B cell (primary cell): ENCODE data around the gene URM1. TPM values are rescaled to one million over a fixed set of nuclear protein-coding genes. Genes with fewer than 3 reads are reported as not detected.

Source experiments
- ATAC-seq: fragments of 200-7000 bp; cut with Tn5 transposase; one replicate; pipeline ENCODE4 v1.10.0; 2021; ENCODE audit warnings: low read depth, mild to moderate bottlenecking, moderate number of reproducible peaks, moderate library complexity
- CTCF ChIA-PET: fragments of 350-600 bp; sonication (Branson Sonifier 250); formaldehyde crosslinking; loops from one replicate; lab custom pipeline; 2021; ENCODE audit warnings: antibody characterized with exemption, inconsistent platforms; lab: Charles Lee
- POLR2A ChIA-PET: fragments of 350-600 bp; sonication (Branson Sonifier 250); formaldehyde crosslinking; loops from one replicate; lab custom pipeline; 2021; ENCODE audit warnings: antibody characterized with exemption; lab: Charles Lee
- DNase-seq: peaks from one replicate; pipeline ENCODE4 v3.0.0; 2013
- H2AFZ ChIP-seq: 2 replicates; pipeline ENCODE4 v1.6.1; 2012; ENCODE audit warnings: mild to moderate bottlenecking, low read depth, low read length; ENCODE audit not compliant: insufficient read depth, poor library complexity, severe bottlenecking
- H3K27ac ChIP-seq, 2 donors: 1 replicate in 1 of 2; 2 replicates in 1 of 2; pipeline ENCODE4 v1.5.1; 2012 to 2013; ENCODE audit warnings: low read length in 2 of 2, mild to moderate bottlenecking in 2 of 2, moderate library complexity in 1 of 2
- H3K27me3 ChIP-seq, 4 experiments: fragments of 200-600 bp in 1 of 4; sonication (generic) in 1 of 4; replicated peaks in 1 of 4; 1 replicate in 2 of 4; 2 replicates in 2 of 4; pipeline versions ENCODE4 v1.6.1 to v1.7.0; 2013 to 2016; ENCODE audit warnings: low read length in 3 of 4, mild to moderate bottlenecking in 2 of 4, mixed read lengths in 1 of 4, moderate library complexity in 1 of 4; ENCODE audit not compliant: insufficient read depth in 4 of 4, control insufficient read depth in 3 of 4; ENCODE audit errors: control extremely low read depth in 1 of 4
- H3K36me3 ChIP-seq, 2 experiments: replicated peaks in 1 of 2; 1 replicate in 1 of 2; 2 replicates in 1 of 2; pipeline versions ENCODE4 v1.6.1 to v1.7.1; 2013; ENCODE audit warnings: low read length in 1 of 2; ENCODE audit not compliant: insufficient read depth in 2 of 2, control insufficient read depth in 1 of 2; ENCODE audit errors: control extremely low read depth in 1 of 2, extremely low read depth in 1 of 2
- H3K4me1 ChIP-seq, 2 donors: fragments of 200-600 bp in 1 of 2; sonication (generic) in 1 of 2; 1 replicate in 1 of 2; 2 replicates in 1 of 2; pipeline versions ENCODE4 v1.5.1 to v1.6.1; 2013 to 2017; ENCODE audit warnings: low read length in 2 of 2; ENCODE audit not compliant: control insufficient read depth in 2 of 2, insufficient read depth in 2 of 2
- H3K4me2 ChIP-seq: replicated peaks from 2 replicates; pipeline ENCODE3; 2012; ENCODE audit warnings: mild to moderate bottlenecking, low read depth, low read length; ENCODE audit not compliant: poor library complexity, severe bottlenecking
- H3K4me3 ChIP-seq, 5 experiments: fragments of 200-600 bp in 1 of 5; sonication (generic) in 1 of 5; 1 replicate in 3 of 5; 2 replicates in 2 of 5; pipeline versions ENCODE4 v1.5.1 to v1.7.0; 2011 to 2016; ENCODE audit warnings: low read length in 4 of 5, mild to moderate bottlenecking in 4 of 5, low read depth in 2 of 5, control low read depth in 1 of 5, moderate library complexity in 1 of 5; ENCODE audit not compliant: insufficient read depth in 1 of 5; ENCODE audit errors: control extremely low read depth in 1 of 5, extremely low read depth in 1 of 5
- H3K79me2 ChIP-seq: fragments of 200-600 bp; sonication (generic); one replicate; pipeline ENCODE4 v1.6.0; 2016; ENCODE audit warnings: low read length; ENCODE audit not compliant: control insufficient read depth, insufficient read depth
- H3K9ac ChIP-seq: fragments of 200-600 bp; sonication (generic); 2 replicates; pipeline ENCODE4 v1.6.1; 2017; ENCODE audit warnings: mild to moderate bottlenecking, low read length, moderate library complexity
- H3K9me3 ChIP-seq, 3 donors: one replicate each; pipeline versions ENCODE4 v1.6.1 to v1.7.1; 2013; ENCODE audit warnings: low read length in 2 of 3; ENCODE audit not compliant: control insufficient read depth in 2 of 3, insufficient read depth in 1 of 3; ENCODE audit errors: control extremely low read depth in 1 of 3
- H4K20me1 ChIP-seq: 2 replicates; pipeline ENCODE4 v1.6.0; 2012; ENCODE audit warnings: mild to moderate bottlenecking, low read length; ENCODE audit not compliant: insufficient read depth, control insufficient read depth, poor library complexity, severe bottlenecking
- H3K27ac Mint-ChIP-seq: one replicate; pipeline ENCODE4 v1.8.0; 2021; ENCODE audit warnings: mixed read lengths
- H3K27me3 Mint-ChIP-seq: one replicate; pipeline ENCODE4 v1.8.0; 2021; ENCODE audit warnings: mixed read lengths
- H3K4me1 Mint-ChIP-seq: one replicate; pipeline ENCODE4 v1.8.0; 2021; ENCODE audit warnings: mixed read lengths
- H3K4me3 Mint-ChIP-seq: one replicate; pipeline ENCODE4 v1.8.0; 2021; ENCODE audit warnings: mixed read lengths
- H3K9me3 Mint-ChIP-seq: one replicate; pipeline ENCODE4 v1.8.0; 2022; ENCODE audit warnings: mixed read lengths; ENCODE audit not compliant: insufficient read depth
- CTCF ChIP-seq: fragments of 200-600 bp; IDR thresholded peaks from one replicate; pipeline ENCODE4 v1.8.0; 2022; ENCODE audit warnings: antibody characterized with exemption, mild to moderate bottlenecking
- EZH2 ChIP-seq: IDR thresholded peaks from 2 replicates; pipeline ENCODE4 v1.6.1; 2012; ENCODE audit warnings: borderline replicate concordance, low read depth, mild to moderate bottlenecking, moderate library complexity, low read length; ENCODE audit not compliant: insufficient read depth, poor library complexity, severe bottlenecking
- WGBS: methylation state at CpG from one replicate; pipeline ENCODE4 v1.1.5; 2013; ENCODE audit warnings: missing lambda C conversion rate; ENCODE audit not compliant: insufficient coverage; 5-methylcytosine and 5-hydroxymethylcytosine counted together
- intact Hi-C: fragments of 100-400 bp; cut with micrococcal nuclease; formaldehyde crosslinking; loops from one replicate; pipeline ENCODE4 v1.10.0; 2022
- polyA plus RNA-seq: library from polyadenylated mRNA; depleted of rRNA; stranded (reverse); fragments of >200 nt; gene quantifications from 2 replicates; pipeline ENCODE4 v1.2.3, GENCODE V29; 2012
- total RNA-seq, 2 donors: library from RNA; stranded (reverse); fragments of 120-200 nt in 1 of 2; gene quantifications; 1 replicate in 1 of 2; 2 replicates in 1 of 2; pipeline versions ENCODE4 v1.2.3 to v1.2.4, GENCODE V29; 2013 to 2022

The URM1 gene
- total and polyA plus RNA-seq, 2 donors (not counting 1 experiment from before 2014, with no cell fraction given) = 40.3 to 43.8 TPM

- peaks cover 6 to 7% of the 10 kb centered on the region in 2 donors for H3K4me1 ChIP-seq
- Mint-ChIP-seq H3K27ac (no peak overlapping the region), H3K4me3 (no peak overlapping the region), H3K4me1 (peaks cover under 1% of the 10 kb centered on the region), H3K9me3 (no peaks in the 10 kb centered on the region), H3K27me3 (peaks cover 50% of the 10 kb centered on the region)
- TF ChIP-seq EZH2 (no peak), CTCF (no peak)
- H3K36me3 ChIP-seq = no peaks in the 10 kb centered on the region
- no peak overlapping the region for H3K9ac ChIP-seq
- no peak overlapping the region for H3K27ac ChIP-seq
- intact Hi-C loops = loop anchor here (10.0 kb wide), 1 partner anchor 120 kb away; no protein-coding TSS in a partner anchor
- H3K4me2 ChIP-seq = no peak overlapping the region
- no peak for DNase-seq
- ATAC-seq = no peak
- no peaks in the 10 kb centered on the region for H3K79me2 ChIP-seq
- CTCF ChIA-PET = no interaction called here
- 84% methylated on average over 3 of the region's 3 CpGs for WGBS
- H2AFZ ChIP-seq = no peak overlapping the region
- peaks cover 0 to 8% (median 0%) of the 10 kb centered on the region in 3 donors for H3K9me3 ChIP-seq
- POLR2A ChIA-PET = no interaction called here
- no peak overlapping the region for H3K4me3 ChIP-seq
- no peaks in the 10 kb centered on the region for H4K20me1 ChIP-seq
- peaks cover 0 to 44% (median 11%) of the 10 kb centered on the region in 4 experiments for H3K27me3 ChIP-seq
Observed at GRCh38 chr9:128414461-128414860, 43.3 kb downstream of the URM1 start.

GRCh38 chr9:128415281-128415680 lies 44.1 kb downstream of the URM1 start:
- TF ChIP-seq CTCF (no peak), EZH2 (no peak)
- H3K4me3 Mint-ChIP-seq = no peak overlapping the region
- H3K79me2 ChIP-seq = no peaks in the 10 kb centered on the region
- ChIA-PET POLR2A (no interaction called here), CTCF (no interaction called here)
- H3K27ac Mint-ChIP-seq = no peak overlapping the region
- WGBS = 86% methylated on average over 2 of the region's 2 CpGs
- H3K4me1 ChIP-seq = peaks cover 12 to 13% of the 10 kb centered on the region in 2 donors
- no peak overlapping the region for H3K27ac ChIP-seq
- H4K20me1 ChIP-seq = no peaks in the 10 kb centered on the region
- H3K27me3 Mint-ChIP-seq = peaks cover 44% of the 10 kb centered on the region
- no peak overlapping the region for H2AFZ ChIP-seq
- H3K9me3 Mint-ChIP-seq = no peaks in the 10 kb centered on the region
- intact Hi-C loops = loop anchor here (10.0 kb wide), 1 partner anchor 120 kb away; no protein-coding TSS in a partner anchor
- H3K36me3 ChIP-seq = no peaks in the 10 kb centered on the region
- no peak overlapping the region for H3K9ac ChIP-seq
- no peak overlapping the region for H3K4me2 ChIP-seq
- H3K27me3 ChIP-seq = peaks cover 0 to 41% (median 11%) of the 10 kb centered on the region in 4 experiments
- H3K4me3 ChIP-seq = no peak overlapping the region
- peaks cover 0 to 8% (median 0%) of the 10 kb centered on the region in 3 donors for H3K9me3 ChIP-seq
- DNase-seq (no peak), ATAC-seq (no peak)
- H3K4me1 Mint-ChIP-seq = peaks cover 7% of the 10 kb centered on the region
